ENCODE results near the gene BRPF1.

BRPF1 gene

DNA sequence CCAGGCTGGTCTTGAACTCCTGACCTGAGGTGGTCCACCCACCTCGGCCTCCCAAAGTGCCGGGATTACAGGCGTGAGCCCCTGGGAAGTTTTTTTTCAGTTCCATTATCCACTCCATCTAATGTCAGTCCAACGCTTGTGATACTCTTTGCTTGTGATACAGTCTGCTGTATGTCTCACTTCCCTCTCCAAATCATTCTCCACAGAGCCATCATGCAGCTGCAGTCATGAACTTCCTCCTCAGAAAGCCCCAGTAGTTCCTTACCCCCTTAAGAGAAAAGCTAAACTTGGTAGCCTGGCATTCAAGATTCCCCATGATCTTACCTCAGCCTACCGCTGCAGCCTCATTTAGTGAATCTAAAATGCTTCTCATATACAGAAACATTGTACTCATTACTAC is 63.7 kb downstream of the BRPF1 start:
- Histone ChIP-seq H3K4me3 (ENCODE audit: low read depth in 1 of 2, low read length in 2 of 2) (no peak overlapping the region), H3K27me3 (ENCODE audit: control insufficient read depth in 1 of 2, insufficient read depth in 2 of 2, low read length in 2 of 2) (no peaks in the 10 kb centered on the region), H3K36me3 (ENCODE audit: insufficient read depth, low read length) (peaks cover 53% of the 10 kb centered on the region), H3K27ac (ENCODE audit: low read depth, low read length) (no peak overlapping the region), H3K9me3 (ENCODE audit: low read length) (no peaks in the 10 kb centered on the region), H3K4me1 (ENCODE audit: insufficient read depth, low read length) (peaks cover 37% of the 10 kb centered on the region), H3K9ac (ENCODE audit: low read length) (no peak overlapping the region)

DNA sequence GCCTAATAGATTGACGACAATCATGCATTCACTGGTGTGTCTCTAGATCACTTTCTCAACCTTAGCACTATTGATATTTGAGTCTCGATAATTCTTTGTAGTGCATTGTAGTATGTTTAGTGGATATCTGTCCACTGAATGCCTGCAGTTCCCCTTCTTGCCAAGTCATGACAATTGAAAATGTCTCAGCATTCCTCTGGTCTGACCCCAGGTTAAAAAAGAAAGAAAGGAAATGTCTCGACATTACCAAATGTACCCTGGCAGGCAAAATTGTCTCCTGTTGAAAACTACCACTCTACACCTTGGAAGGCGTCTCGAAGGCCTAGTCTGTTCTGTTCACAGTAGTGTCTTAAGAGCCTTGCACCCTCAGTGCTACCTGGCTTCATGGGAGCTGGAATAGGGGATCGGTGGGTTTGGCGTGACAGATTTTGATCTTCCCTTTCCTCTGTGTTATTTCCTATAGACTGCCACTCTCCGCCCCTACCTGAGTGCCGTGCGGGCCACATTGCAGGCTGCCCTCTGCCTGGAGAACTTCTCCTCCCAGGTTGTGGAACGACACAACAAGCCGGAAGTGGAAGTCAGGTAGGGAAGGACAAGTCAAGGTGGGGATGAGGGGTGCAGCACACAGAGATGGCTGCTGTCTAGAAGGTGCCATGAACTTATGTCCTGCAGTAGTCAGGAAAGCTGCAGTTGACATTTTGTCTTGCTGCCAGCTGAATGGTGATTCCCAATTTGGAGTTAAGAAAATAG is 65.8 kb downstream of the BRPF1 start:
- H3K27ac ChIP-seq (ENCODE audit: low read depth, low read length), result no peak overlapping the region
- peaks cover 22% of the 10 kb centered on the region for H3K4me1 ChIP-seq (ENCODE audit: insufficient read depth, low read length)
- peaks cover 59% of the 10 kb centered on the region for H3K36me3 ChIP-seq (ENCODE audit: insufficient read depth, low read length)
- no peaks in the 10 kb centered on the region for H3K27me3 ChIP-seq (ENCODE audit: control insufficient read depth in 1 of 2, insufficient read depth in 2 of 2, low read length in 2 of 2)
- no peaks in the 10 kb centered on the region for H3K9me3 ChIP-seq (ENCODE audit: low read length)
- H3K4me3 ChIP-seq (ENCODE audit: low read depth in 1 of 2, low read length in 2 of 2), result no peak overlapping the region
- H3K9ac ChIP-seq (ENCODE audit: low read length), result no peak overlapping the region
